ENCODE measurements around the gene PTH2.

Gene PTH2

DNA sequence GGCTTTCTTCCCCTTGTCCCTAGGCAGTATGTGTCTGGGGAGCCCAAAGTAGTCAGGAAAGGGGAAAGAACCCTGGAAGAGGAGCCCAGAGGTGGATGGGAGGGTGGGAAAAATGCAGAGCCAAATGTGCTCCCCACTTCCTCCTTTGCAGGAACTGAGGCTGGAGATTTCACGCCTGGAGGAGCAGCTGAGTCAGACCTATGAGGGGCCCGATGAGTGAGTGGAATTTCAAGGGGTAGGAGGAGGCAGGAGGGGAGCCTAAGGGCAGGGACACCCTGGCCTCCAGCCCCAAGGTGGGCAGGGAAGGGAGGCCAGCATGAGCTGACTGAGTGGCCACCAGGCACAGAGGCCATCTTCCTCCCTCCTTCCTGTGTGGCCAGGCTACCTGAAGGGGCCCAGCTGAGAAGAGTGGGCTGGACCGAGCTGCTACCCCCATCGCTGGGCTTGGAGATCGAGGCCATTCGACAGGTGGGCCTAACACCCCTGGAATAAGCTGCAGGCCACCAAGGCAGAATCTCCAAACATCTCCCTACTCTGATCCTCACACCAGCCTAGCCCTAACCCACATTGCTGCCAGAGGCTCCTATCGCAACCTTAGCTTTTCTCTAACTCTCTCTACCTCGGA, 14.3 kb downstream of the PTH2 start:
- TF ChIP-seq, protein P1, sequence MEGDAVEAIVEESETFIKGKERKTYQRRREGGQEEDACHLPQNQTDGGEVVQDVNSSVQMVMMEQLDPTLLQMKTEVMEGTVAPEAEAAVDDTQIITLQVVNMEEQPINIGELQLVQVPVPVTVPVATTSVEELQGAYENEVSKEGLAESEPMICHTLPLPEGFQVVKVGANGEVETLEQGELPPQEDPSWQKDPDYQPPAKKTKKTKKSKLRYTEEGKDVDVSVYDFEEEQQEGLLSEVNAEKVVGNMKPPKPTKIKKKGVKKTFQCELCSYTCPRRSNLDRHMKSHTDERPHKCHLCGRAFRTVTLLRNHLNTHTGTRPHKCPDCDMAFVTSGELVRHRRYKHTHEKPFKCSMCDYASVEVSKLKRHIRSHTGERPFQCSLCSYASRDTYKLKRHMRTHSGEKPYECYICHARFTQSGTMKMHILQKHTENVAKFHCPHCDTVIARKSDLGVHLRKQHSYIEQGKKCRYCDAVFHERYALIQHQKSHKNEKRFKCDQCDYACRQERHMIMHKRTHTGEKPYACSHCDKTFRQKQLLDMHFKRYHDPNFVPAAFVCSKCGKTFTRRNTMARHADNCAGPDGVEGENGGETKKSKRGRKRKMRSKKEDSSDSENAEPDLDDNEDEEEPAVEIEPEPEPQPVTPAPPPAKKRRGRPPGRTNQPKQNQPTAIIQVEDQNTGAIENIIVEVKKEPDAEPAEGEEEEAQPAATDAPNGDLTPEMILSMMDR (IDR thresholded peaks at IDR 0.05; ENCODE audit: borderline replicate concordance, control extremely low read depth, extremely low read depth, insufficient read depth, missing control alignments) = no peak
- in situ Hi-C loops (cut with MboI; ENCODE audit: low sequenced_read_pairs, unreplicated experiment) = no loop called here
- no peak for DNase-seq (ENCODE audit: low spot score)

DNA sequence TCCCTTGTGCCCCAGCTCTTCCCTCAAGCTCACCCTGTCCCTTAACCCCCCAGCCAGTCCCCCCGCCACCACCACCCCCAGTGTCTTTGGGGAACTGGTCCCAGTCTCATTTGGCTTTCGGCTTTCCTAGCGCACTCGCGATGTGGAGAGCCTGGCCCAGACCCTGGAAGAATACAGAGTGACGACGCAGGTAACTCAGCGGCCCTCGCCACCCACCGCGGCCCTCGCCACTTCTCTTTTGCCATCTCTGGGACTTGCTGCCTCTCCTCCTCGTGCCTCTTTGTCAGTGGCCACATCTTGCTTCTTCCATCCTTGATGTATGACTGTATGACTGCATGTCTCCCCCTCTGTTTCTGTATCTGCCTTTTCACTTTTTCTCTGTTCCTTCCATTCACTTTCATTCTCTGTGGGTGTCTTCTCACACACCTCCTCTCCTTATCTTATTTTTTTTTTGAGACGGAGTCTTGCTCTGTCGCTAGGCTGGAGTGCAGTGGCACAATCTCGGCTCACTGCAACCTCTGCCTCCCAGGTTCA, 15.7 kb downstream of the PTH2 start:
- in situ Hi-C loops (cut with MboI; ENCODE audit: low sequenced_read_pairs, unreplicated experiment) = no loop called here
- no peak for DNase-seq (ENCODE audit: low spot score)
- TF ChIP-seq, protein P1 (IDR thresholded peaks at IDR 0.05; ENCODE audit: borderline replicate concordance, control extremely low read depth, extremely low read depth, insufficient read depth, missing control alignments) = no peak

DNA sequence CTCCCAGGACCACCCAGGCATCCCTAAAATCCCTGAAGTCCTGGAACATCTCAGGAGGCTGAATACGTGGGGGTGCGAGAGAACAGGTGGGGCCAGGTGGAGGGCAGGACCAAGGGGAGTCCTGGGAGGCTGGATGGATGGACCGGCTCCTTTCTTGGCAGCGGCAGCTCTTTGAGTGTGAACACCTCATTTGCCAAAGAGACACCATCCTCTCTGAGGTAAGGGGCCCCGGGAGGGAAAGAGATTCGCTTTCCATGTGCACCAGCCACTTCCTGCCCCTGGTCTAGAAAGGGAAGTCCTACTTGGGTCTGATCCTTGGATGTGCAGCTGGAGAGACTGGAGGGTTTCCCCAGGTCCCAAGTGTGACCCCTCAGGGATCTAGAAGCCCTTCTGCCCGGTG, 16.2 kb downstream of the PTH2 start:
- TF ChIP-seq, protein P1 (IDR thresholded peaks at IDR 0.05; ENCODE audit: borderline replicate concordance, control extremely low read depth, extremely low read depth, insufficient read depth, missing control alignments) = no peak
- no peak for DNase-seq (ENCODE audit: low spot score)
- in situ Hi-C loops (cut with MboI; ENCODE audit: low sequenced_read_pairs, unreplicated experiment) = no loop called here

DNA sequence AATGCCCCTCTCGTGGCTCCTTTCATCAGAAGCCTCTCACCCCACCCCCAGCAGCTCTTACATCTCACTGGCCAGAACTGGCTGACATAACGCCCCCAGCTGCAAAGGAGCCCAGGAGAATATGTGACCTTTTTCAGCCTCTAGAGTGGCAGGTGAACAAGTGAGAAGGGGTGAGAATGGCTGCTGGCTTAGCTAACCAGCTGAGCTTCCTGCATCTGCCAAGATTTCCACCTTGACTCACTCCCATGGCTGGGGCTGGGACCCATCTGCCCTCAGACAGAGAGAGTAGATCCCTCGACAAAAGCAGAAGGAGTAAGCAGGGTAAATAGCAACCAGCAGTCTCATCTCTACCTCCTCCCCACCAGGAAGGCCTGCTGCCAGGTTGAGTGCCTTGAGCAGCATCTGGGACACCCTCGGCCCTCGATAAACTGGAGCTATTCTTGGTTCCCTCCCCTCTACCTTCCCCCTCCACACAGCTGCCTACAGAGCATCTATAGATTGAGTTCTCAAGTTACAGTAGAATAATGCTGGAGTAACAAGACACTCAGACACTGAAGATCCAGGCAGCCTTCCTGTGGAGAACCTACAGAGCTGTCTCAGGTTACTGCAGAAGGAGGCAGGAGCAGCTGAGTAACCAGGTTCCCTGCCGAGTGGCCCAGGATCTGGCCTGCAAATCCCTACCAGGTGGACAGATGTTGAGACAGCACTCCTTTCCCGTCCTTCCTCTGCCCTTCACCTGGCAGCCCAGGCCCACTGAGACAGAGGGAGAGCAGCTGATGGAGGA, 19.6 kb downstream of the PTH2 start:
- TF ChIP-seq, protein P1 (IDR thresholded peaks at IDR 0.05; ENCODE audit: borderline replicate concordance, control extremely low read depth, extremely low read depth, insufficient read depth, missing control alignments) = no peak
- in situ Hi-C loops (cut with MboI; ENCODE audit: low sequenced_read_pairs, unreplicated experiment) = no loop called here

DNA sequence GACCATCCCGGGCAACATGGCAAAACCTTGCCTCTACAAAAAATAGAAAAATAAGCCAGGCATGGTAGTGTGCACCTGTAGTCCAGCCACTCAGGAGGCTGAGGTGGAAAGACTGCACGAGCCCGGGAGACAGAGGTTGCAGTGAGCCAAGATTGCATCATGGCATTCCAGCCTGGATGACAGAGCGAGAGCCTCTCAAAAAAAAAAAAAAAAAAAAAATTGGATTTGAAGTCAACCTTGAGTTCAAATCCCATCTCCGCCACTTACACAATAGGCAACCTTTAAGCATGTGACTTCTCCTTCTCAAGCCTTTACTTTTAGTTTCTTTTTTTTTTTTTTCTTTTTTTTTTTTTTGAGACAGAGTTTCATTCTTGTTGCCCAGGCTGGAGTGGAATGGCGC, 23.2 kb downstream of the PTH2 start:
- TF ChIP-seq, protein P1 (IDR thresholded peaks at IDR 0.05; ENCODE audit: borderline replicate concordance, control extremely low read depth, extremely low read depth, insufficient read depth, missing control alignments) = no peak
- no peak for DNase-seq (ENCODE audit: low spot score)
- in situ Hi-C loops (cut with MboI; ENCODE audit: low sequenced_read_pairs, unreplicated experiment) = no loop called here

More for the DNA sequence above, 19.6 kb downstream of the PTH2 start:
- DNase-seq (ENCODE audit: low spot score) = no peak

DNA sequence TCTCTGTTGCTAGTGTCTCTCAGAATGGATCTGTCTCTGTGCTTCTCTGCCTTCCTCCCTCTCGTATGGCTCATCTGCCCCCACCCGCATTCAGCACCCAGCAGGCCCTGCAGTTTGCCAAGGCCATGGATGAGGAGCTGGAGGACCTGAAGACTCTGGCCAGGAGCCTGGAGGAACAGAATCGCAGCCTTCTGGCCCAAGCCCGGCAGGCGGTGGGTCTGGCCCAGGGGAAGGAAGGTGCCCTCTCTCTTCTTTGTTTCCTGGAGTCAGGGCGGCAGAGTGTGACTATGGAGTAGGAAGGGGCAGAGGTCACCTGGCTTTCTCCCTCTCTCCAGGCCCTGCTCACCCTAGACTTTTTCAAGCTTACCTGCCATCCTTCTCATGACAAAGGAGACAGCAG, 24.3 kb downstream of the PTH2 start:
- no peak for DNase-seq (ENCODE audit: low spot score)
- TF ChIP-seq, protein P1 (IDR thresholded peaks at IDR 0.05; ENCODE audit: borderline replicate concordance, control extremely low read depth, extremely low read depth, insufficient read depth, missing control alignments) = no peak
- in situ Hi-C loops (cut with MboI; ENCODE audit: low sequenced_read_pairs, unreplicated experiment) = no loop called here

All from GM13976 (cell line).